Neural cell (in vitro differentiated cells): ENCODE results near the gene ADPRM. TPM values are rescaled to one million over a fixed set of nuclear protein-coding genes. Genes with fewer than 3 reads are reported as not detected.

Experiments used
- H2AFZ ChIP-seq: fragments of 200-600, 300-800 bp; sonication (generic), shearing (Covaris generic); 2 replicates; pipeline ENCODE4 v1.6.0; 2014; ENCODE audit warnings: low read depth, mild to moderate bottlenecking, antibody characterized with exemption, low read length, moderate library complexity
- H3F3A ChIP-seq: fragments of 200-600 bp; shearing (Covaris generic); 2 replicates; pipeline ENCODE4 v1.6.1; 2016; ENCODE audit warnings: mild to moderate bottlenecking, moderate library complexity, mixed read lengths, antibody characterized with exemption, low read length; ENCODE audit not compliant: insufficient read depth, poor library complexity, severe bottlenecking
- H3K27ac ChIP-seq: fragments of 200-600, 300-800 bp; sonication (generic), shearing (Covaris generic); 2 replicates; pipeline ENCODE4 v1.5.1; 2014; ENCODE audit warnings: mild to moderate bottlenecking, low read length, moderate library complexity
- H3K27me3 ChIP-seq: fragments of 300-800, 200-600 bp; sonication (generic), shearing (Covaris generic); 2 replicates; pipeline ENCODE4 v1.6.0; 2014; ENCODE audit warnings: mild to moderate bottlenecking, low read depth, low read length, moderate library complexity; ENCODE audit not compliant: insufficient read depth
- H3K36me3 ChIP-seq: fragments of 300-800, 200-600 bp; sonication (generic), shearing (Covaris generic); 2 replicates; pipeline ENCODE4 v1.5.1; 2014; ENCODE audit warnings: mild to moderate bottlenecking, antibody characterized with exemption, low read length, moderate library complexity; ENCODE audit not compliant: insufficient read depth
- H3K4me2 ChIP-seq: fragments of 300-800, 200-600 bp; sonication (generic), shearing (Covaris generic); 2 replicates; pipeline ENCODE4 v1.6.0; 2014; ENCODE audit warnings: mild to moderate bottlenecking, low read length
- H3K4me3 ChIP-seq: fragments of 300-800, 200-600 bp; sonication (generic), shearing (Covaris generic); 2 replicates; pipeline ENCODE4 v1.5.1; 2014; ENCODE audit warnings: mild to moderate bottlenecking, low read length, moderate library complexity
- H3K79me2 ChIP-seq: fragments of 200-600 bp; shearing (Covaris generic); replicated peaks from 2 replicates; pipeline ENCODE4 v1.6.0; 2014; ENCODE audit warnings: mild to moderate bottlenecking, low read length, moderate library complexity; ENCODE audit not compliant: insufficient read depth
- H3K9ac ChIP-seq: fragments of 300-800, 200-600 bp; sonication (generic), shearing (Covaris generic); 2 replicates; pipeline ENCODE4 v1.6.1; 2016; ENCODE audit warnings: mild to moderate bottlenecking, low read length, mixed read lengths
- H3K9me2 ChIP-seq: fragments of 200-600 bp; shearing (Covaris generic); 2 replicates; pipeline ENCODE4 v1.6.1; 2016; ENCODE audit warnings: mild to moderate bottlenecking, low read length, mixed read lengths; ENCODE audit not compliant: insufficient read depth
- H3K9me3 ChIP-seq: fragments of 200-600, 300-800 bp; sonication (generic), shearing (Covaris generic); 2 replicates; pipeline ENCODE4 v1.6.1; 2016; ENCODE audit warnings: mild to moderate bottlenecking, mixed run types, low read length, moderate library complexity, mixed read lengths
- H4K20me1 ChIP-seq: fragments of 200-600 bp; shearing (Covaris generic); 2 replicates; pipeline ENCODE4 v1.6.1; 2016; ENCODE audit warnings: mild to moderate bottlenecking, mixed run types; ENCODE audit not compliant: insufficient read depth
- EP300 ChIP-seq: fragments of 450-650 bp; conservative IDR thresholded peaks from 2 replicates; pipeline ENCODE4 v1.6.1; 2014; ENCODE audit warnings: antibody characterized with exemption, mild to moderate bottlenecking, moderate library complexity; ENCODE audit not compliant: poor library complexity, severe bottlenecking
- EZH2 ChIP-seq: fragments of 200-600, 300-800 bp; shearing (Covaris generic), sonication (generic); IDR thresholded peaks from 2 replicates; pipeline ENCODE4 v1.6.1; 2014; ENCODE audit warnings: antibody characterized with exemption, low read length, borderline replicate concordance, mild to moderate bottlenecking; ENCODE audit not compliant: insufficient read depth, poor library complexity, severe bottlenecking
- MXI1 ChIP-seq: fragments of 450-650 bp; conservative IDR thresholded peaks from 2 replicates; pipeline ENCODE4 v1.6.1; 2014; ENCODE audit warnings: antibody characterized with exemption, mild to moderate bottlenecking; ENCODE audit not compliant: poor library complexity, severe bottlenecking
- POLR2AphosphoS5 ChIP-seq: IDR thresholded peaks from 2 replicates; pipeline ENCODE4 v1.6.1; 2012
- RAD21 ChIP-seq: fragments of 450-650 bp; conservative IDR thresholded peaks from 2 replicates; pipeline ENCODE4 v1.6.1; 2014; ENCODE audit warnings: antibody characterized with exemption, mild to moderate bottlenecking, moderate library complexity
- REST ChIP-seq: IDR thresholded peaks from 2 replicates; pipeline ENCODE4 v1.6.1; 2012; ENCODE audit warnings: borderline replicate concordance
- SMC3 ChIP-seq: fragments of 450-650 bp; conservative IDR thresholded peaks from 2 replicates; pipeline ENCODE4 v1.6.1; 2014; ENCODE audit warnings: antibody characterized with exemption, mild to moderate bottlenecking, moderate library complexity; ENCODE audit not compliant: poor library complexity
- TAF1 ChIP-seq: IDR thresholded peaks from 2 replicates; pipeline ENCODE4 v1.6.1; 2012; ENCODE audit warnings: low read depth
- polyA plus RNA-seq: library from polyadenylated mRNA; depleted of rRNA; stranded (reverse); fragments of >200 nt; gene quantifications from 2 replicates; pipeline ENCODE4 v1.2.3, GENCODE V29; 2014
- TF ChIP-seq, protein P1 (sequence below): fragments of 450-650 bp; IDR thresholded peaks from 2 replicates; pipeline ENCODE4 v1.5.1; 2014; ENCODE audit warnings: antibody characterized with exemption, mild to moderate bottlenecking, moderate library complexity; ENCODE audit not compliant: poor library complexity, severe bottlenecking

ADPRM gene
- polyA plus RNA-seq, 1 donor from 2014 or later: 19.2 TPM

GRCh38 chr17:10735251-10735650, 37.9 kb downstream of the ADPRM start:
- no peaks in the 10 kb centered on the region for H3K27me3 ChIP-seq
- H3K79me2 ChIP-seq: no peaks in the 10 kb centered on the region
- no peaks in the 10 kb centered on the region for H3K9me3 ChIP-seq
- TF ChIP-seq MXI1 (no peak), EP300 (no peak), TAF1 (no peak)
- no peak overlapping the region for H3K9ac ChIP-seq
- no peak overlapping the region for H3K27ac ChIP-seq
- no peaks in the 10 kb centered on the region for H4K20me1 ChIP-seq
- no peaks in the 10 kb centered on the region for H3F3A ChIP-seq
- no peak overlapping the region for H2AFZ ChIP-seq
- no peak overlapping the region for H3K4me2 ChIP-seq
- no peaks in the 10 kb centered on the region for H3K36me3 ChIP-seq
- H3K9me2 ChIP-seq: no peaks in the 10 kb centered on the region
- no peak overlapping the region for H3K4me3 ChIP-seq

- no peak for TF ChIP-seq EZH2
- H4K20me1 ChIP-seq: no peaks in the 10 kb centered on the region
These were observed 38.4 kb downstream of the ADPRM start for GRCh38 chr17:10735821-10736220.

GRCh38 chr17:10737168-10737622, 39.8 kb downstream of the ADPRM start:
- Histone ChIP-seq H3K27ac (no peak overlapping the region), H4K20me1 (no peaks in the 10 kb centered on the region), H2AFZ (no peak overlapping the region)

More at GRCh38 chr17:10735821-10736220, 38.4 kb downstream of the ADPRM start:
- Histone ChIP-seq H3K27me3 (no peaks in the 10 kb centered on the region), H3K4me2 (no peak overlapping the region), H3K9me2 (no peaks in the 10 kb centered on the region), H2AFZ (no peak overlapping the region), H3F3A (no peaks in the 10 kb centered on the region), H3K4me3 (no peak overlapping the region), H3K79me2 (no peaks in the 10 kb centered on the region), H3K36me3 (no peaks in the 10 kb centered on the region), H3K9ac (no peak overlapping the region), H3K9me3 (no peaks in the 10 kb centered on the region), H3K27ac (no peak overlapping the region)

More at GRCh38 chr17:10737168-10737622, 39.8 kb downstream of the ADPRM start:
- Histone ChIP-seq H3K27me3 (no peaks in the 10 kb centered on the region), H3K9ac (no peak overlapping the region), H3K4me3 (no peak overlapping the region), H3K4me2 (no peak overlapping the region), H3F3A (no peaks in the 10 kb centered on the region), H3K9me3 (no peaks in the 10 kb centered on the region), H3K79me2 (no peaks in the 10 kb centered on the region), H3K9me2 (no peaks in the 10 kb centered on the region), H3K36me3 (no peaks in the 10 kb centered on the region)
- TF ChIP-seq SMC3 (peak; percentile 98), MXI1 (no peak), REST (no peak), EP300 (no peak), RAD21 (peak; percentile 98), EZH2 (no peak), TAF1 (no peak), POLR2AphosphoS5 (no peak)
- TF ChIP-seq, protein P1, sequence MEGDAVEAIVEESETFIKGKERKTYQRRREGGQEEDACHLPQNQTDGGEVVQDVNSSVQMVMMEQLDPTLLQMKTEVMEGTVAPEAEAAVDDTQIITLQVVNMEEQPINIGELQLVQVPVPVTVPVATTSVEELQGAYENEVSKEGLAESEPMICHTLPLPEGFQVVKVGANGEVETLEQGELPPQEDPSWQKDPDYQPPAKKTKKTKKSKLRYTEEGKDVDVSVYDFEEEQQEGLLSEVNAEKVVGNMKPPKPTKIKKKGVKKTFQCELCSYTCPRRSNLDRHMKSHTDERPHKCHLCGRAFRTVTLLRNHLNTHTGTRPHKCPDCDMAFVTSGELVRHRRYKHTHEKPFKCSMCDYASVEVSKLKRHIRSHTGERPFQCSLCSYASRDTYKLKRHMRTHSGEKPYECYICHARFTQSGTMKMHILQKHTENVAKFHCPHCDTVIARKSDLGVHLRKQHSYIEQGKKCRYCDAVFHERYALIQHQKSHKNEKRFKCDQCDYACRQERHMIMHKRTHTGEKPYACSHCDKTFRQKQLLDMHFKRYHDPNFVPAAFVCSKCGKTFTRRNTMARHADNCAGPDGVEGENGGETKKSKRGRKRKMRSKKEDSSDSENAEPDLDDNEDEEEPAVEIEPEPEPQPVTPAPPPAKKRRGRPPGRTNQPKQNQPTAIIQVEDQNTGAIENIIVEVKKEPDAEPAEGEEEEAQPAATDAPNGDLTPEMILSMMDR: peak; percentile 94
